Calu3 (cell line): ENCODE data around the gene RASD2. TPM values are rescaled to one million over a fixed set of nuclear protein-coding genes. Genes with fewer than 3 reads are reported as not detected.
"Not testable (repeated sequence)": the region's sequence is repeated elsewhere in the genome, so short reads cannot be mapped to it uniquely, and the experiment has no call there.

ENCODE experiments used
- BruUV-seq: library from RNA; stranded (reverse); fragments of 400-500 nt; replicated peaks from 2 replicates; lab custom pipeline; 2021; lab: Mats Ljungman, UMichigan
- CTCF ChIA-PET: fragments of 300-600 bp; sonication (Branson Sonifier 250); formaldehyde crosslinking; loops from one replicate; lab custom pipeline; 2022; ENCODE audit warnings: antibody characterized with exemption; lab: Charles Lee
- DNase-seq: peaks from one replicate; pipeline ENCODE4 v3.0.0; 2022
- H3K27ac Mint-ChIP-seq: one replicate; pipeline ENCODE4 v1.8.0; 2022; ENCODE audit warnings: mixed read lengths; ENCODE audit not compliant: unreplicated experiment
- H3K27me3 Mint-ChIP-seq: one replicate; pipeline ENCODE4 v1.8.0; 2022; ENCODE audit warnings: mixed read lengths; ENCODE audit not compliant: unreplicated experiment
- H3K36me3 Mint-ChIP-seq: one replicate; pipeline ENCODE4 v1.8.0; 2022; ENCODE audit warnings: mild to moderate bottlenecking, moderate library complexity, mixed read lengths; ENCODE audit not compliant: insufficient read depth, unreplicated experiment
- H3K4me1 Mint-ChIP-seq: one replicate; pipeline ENCODE4 v1.8.0; 2022; ENCODE audit warnings: mild to moderate bottlenecking, low read depth, mixed read lengths; ENCODE audit not compliant: unreplicated experiment
- H3K4me3 Mint-ChIP-seq: one replicate; pipeline ENCODE4 v1.8.0; 2022; ENCODE audit warnings: mild to moderate bottlenecking, low read depth, moderate library complexity, mixed read lengths; ENCODE audit not compliant: unreplicated experiment
- H3K9me3 Mint-ChIP-seq: one replicate; pipeline ENCODE4 v1.8.0; 2022; ENCODE audit warnings: low read depth, mixed read lengths; ENCODE audit not compliant: unreplicated experiment
- intact Hi-C: fragments of 100-400 bp; cut with micrococcal nuclease; formaldehyde crosslinking; loops from one replicate; pipeline ENCODE4 v1.10.0; 2022; ENCODE audit not compliant: unreplicated experiment
- total RNA-seq: library from RNA; stranded (reverse); gene quantifications from 2 replicates; pipeline ENCODE4 v1.2.3, GENCODE V29; 2022
- TF ChIP-seq, protein P1 (sequence below): fragments of 200-600 bp; IDR thresholded peaks from one replicate; pipeline ENCODE4 v1.8.0; 2022; ENCODE audit warnings: antibody characterized with exemption; ENCODE audit not compliant: unreplicated experiment

RASD2 gene
- total RNA-seq, 1 experiment from 2014 or later: 0.14 TPM

DNA sequence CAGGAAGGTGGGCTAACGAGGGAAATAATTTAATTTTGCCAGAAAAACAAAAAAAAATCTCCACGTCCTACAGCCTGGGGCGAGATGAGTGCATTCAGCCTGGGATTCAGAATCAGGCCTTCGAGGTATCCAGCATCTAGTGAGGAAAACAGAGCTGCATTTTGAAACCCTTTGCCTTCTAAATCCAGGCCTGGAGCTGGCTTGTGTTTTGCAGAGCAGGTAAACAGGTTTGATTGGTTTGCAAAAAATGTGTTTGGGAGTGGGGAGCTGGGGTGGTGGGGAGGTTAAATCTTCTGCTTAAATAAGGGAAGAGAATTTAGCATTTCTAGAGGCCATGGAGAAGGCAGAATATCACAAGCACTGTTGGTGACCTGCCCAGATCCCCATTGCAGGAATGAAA lies 29.7 kb upstream of the RASD2 start:
- no peak for DNase-seq
- Mint-ChIP-seq H3K27me3 (peaks cover 24% of the 10 kb centered on the region), H3K4me1 (no peaks in the 10 kb centered on the region), H3K27ac (no peak overlapping the region), H3K4me3 (no peak overlapping the region), H3K36me3 (no peaks in the 10 kb centered on the region), H3K9me3 (no peaks in the 10 kb centered on the region)
- BruUV-seq: no TSS peak
- intact Hi-C loops: no loop called here
- CTCF ChIA-PET: no interaction called here
- TF ChIP-seq, protein P1, sequence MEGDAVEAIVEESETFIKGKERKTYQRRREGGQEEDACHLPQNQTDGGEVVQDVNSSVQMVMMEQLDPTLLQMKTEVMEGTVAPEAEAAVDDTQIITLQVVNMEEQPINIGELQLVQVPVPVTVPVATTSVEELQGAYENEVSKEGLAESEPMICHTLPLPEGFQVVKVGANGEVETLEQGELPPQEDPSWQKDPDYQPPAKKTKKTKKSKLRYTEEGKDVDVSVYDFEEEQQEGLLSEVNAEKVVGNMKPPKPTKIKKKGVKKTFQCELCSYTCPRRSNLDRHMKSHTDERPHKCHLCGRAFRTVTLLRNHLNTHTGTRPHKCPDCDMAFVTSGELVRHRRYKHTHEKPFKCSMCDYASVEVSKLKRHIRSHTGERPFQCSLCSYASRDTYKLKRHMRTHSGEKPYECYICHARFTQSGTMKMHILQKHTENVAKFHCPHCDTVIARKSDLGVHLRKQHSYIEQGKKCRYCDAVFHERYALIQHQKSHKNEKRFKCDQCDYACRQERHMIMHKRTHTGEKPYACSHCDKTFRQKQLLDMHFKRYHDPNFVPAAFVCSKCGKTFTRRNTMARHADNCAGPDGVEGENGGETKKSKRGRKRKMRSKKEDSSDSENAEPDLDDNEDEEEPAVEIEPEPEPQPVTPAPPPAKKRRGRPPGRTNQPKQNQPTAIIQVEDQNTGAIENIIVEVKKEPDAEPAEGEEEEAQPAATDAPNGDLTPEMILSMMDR: no peak

DNA sequence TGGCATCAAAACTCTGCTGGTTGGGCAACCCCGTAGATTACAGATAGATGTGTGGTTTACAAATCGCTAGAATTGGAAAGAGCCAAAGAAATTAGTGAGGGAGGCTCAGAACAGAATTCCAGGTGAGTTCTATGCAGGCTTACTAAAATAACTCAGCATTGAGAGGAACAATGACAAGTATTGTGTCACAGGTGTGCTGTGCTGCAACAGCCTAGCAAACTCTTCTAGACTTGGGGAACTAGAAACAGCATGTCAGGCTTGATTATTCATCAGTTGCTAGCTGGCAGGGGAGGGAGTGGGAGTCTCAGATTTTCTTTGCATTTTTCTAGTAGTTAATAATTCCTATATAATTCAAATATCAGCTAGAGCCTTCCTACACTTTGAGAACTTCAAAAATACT lies 26.3 kb upstream of the RASD2 start:
- CTCF ChIA-PET: no interaction called here
- no TSS peak for BruUV-seq
- H3K4me1 Mint-ChIP-seq: no peaks in the 10 kb centered on the region
- H3K4me3 Mint-ChIP-seq: no peak overlapping the region
- H3K36me3 Mint-ChIP-seq: no peaks in the 10 kb centered on the region
- no peak overlapping the region for H3K27ac Mint-ChIP-seq
- TF ChIP-seq, protein P1: no peak
- no peak for DNase-seq
- peaks cover 36% of the 10 kb centered on the region for H3K27me3 Mint-ChIP-seq
- no peaks in the 10 kb centered on the region for H3K9me3 Mint-ChIP-seq
- intact Hi-C loops: no loop called here

DNA sequence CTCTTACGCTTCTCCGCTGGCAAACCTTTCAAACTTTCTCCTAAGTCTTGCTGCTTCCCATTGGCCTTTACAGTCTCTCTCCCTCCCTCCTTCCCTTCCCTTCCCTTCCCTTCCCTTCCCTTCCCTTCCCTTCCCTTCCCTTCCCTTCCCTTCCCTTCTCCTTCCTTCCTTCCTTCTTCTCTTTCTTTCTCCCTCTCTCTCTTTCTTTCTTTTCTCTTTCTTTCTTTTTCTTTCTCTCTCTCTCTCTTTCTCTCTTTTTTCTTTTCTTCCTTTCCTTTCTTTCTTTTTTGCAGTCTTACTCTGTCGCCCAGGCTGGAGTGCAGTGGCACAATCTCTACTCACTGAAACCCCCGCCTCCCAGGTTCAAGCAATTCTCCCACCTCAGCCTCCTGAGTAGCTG lies 24.7 kb upstream of the RASD2 start:
- H3K36me3 Mint-ChIP-seq, intact Hi-C loops, BruUV-seq, H3K27ac Mint-ChIP-seq, H3K4me1 Mint-ChIP-seq, H3K9me3 Mint-ChIP-seq, H3K4me3 Mint-ChIP-seq, CTCF ChIA-PET, DNase-seq: not testable (repeated sequence)
- H3K27me3 Mint-ChIP-seq: peaks cover 45% of the 10 kb centered on the region

DNA sequence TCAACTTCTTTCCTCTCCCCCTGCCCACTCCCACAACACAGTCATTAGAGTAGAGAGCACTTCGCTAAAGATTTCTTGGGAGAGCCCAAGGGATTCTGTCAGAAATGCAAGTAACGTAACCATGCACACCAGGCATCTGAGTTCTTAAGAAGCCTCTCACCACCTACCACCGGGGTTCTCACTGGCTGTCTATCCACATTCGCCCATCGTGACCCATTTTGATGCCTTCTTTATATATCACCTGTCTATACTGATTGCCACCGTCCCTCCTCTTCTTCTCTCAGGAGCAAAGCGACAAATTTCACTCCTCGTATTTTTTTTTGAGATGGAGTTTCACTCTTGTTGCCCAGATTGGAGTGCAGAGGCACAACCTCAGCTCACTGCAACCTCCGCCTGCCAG lies 23.9 kb upstream of the RASD2 start:
- Mint-ChIP-seq H3K4me1 (no peaks in the 10 kb centered on the region), H3K36me3 (no peaks in the 10 kb centered on the region), H3K27ac (no peak overlapping the region), H3K27me3 (peaks cover 53% of the 10 kb centered on the region), H3K9me3 (no peaks in the 10 kb centered on the region), H3K4me3 (no peak overlapping the region)
- intact Hi-C loops: no loop called here
- CTCF ChIA-PET: no interaction called here
- TF ChIP-seq, protein P1: no peak
- no TSS peak for BruUV-seq
- no peak for DNase-seq

DNA sequence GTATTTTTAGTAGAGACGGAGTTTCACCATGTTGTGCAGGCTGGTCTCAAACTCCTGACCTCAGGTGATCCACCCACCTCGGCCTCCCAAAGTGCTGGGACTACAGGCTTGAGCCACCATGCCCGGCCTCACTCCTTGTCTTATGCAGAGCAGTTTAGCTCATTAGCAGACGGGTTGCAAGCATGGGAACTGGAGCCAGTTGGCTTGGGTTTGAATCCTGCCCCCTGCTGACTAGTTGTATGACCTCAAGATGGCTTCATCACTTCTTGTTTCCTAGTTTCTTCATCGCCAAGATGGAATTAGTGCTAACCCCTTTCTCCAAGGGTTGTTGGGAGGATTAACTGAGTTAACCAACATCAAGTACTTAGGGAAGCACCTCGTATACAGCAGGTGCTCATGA lies 23.4 kb upstream of the RASD2 start:
- no TSS peak for BruUV-seq
- CTCF ChIA-PET: no interaction called here

More for the DNA sequence above, 23.4 kb upstream of the RASD2 start:
- DNase-seq: no peak
- peaks cover 58% of the 10 kb centered on the region for H3K27me3 Mint-ChIP-seq
- TF ChIP-seq, protein P1: no peak
- no peak overlapping the region for H3K4me3 Mint-ChIP-seq
- intact Hi-C loops: no loop called here
- no peaks in the 10 kb centered on the region for H3K4me1 Mint-ChIP-seq
- H3K9me3 Mint-ChIP-seq: no peaks in the 10 kb centered on the region
- no peaks in the 10 kb centered on the region for H3K36me3 Mint-ChIP-seq
- H3K27ac Mint-ChIP-seq: no peak overlapping the region
